Esophagus muscularis mucosa (tissue), 4 donors: ENCODE results near the gene GNS. TPM values are rescaled to one million over a fixed set of nuclear protein-coding genes. Genes with fewer than 3 reads are reported as not detected.

Experiments used
- DNase-seq: peaks from one replicate; pipeline ENCODE4 v3.0.0-alpha.2; 2017; ENCODE audit errors: extremely low spot score
- H3K27ac ChIP-seq, 4 donors: fragments of 200-600 bp; sonication (generic); replicated peaks in 1 of 4; 1 replicate in 3 of 4; 2 replicates in 1 of 4; pipeline ENCODE4 v1.5.1; 2016 to 2019; ENCODE audit warnings: mild to moderate bottlenecking in 1 of 4
- H3K27me3 ChIP-seq, 4 donors: fragments of 200-600 bp; sonication (generic); one replicate each; pipeline versions ENCODE4 v1.5.1 to v1.6.0; 2016 to 2019
- H3K36me3 ChIP-seq, 4 donors: fragments of 200-600 bp; sonication (generic); one replicate each; pipeline ENCODE4 v1.5.1; 2016 to 2019
- H3K4me1 ChIP-seq, 4 donors: fragments of 200-600 bp; sonication (generic); one replicate each; pipeline ENCODE4 v1.5.1; 2016 to 2019
- H3K4me3 ChIP-seq, 4 donors: fragments of 200-600 bp; sonication (generic); 1 replicate in 2 of 4; 2 replicates in 2 of 4; pipeline ENCODE4 v1.5.1; 2016 to 2019; ENCODE audit warnings: mild to moderate bottlenecking in 4 of 4, moderate library complexity in 1 of 4
- H3K9me3 ChIP-seq, 4 donors: fragments of 200-600 bp; sonication (generic); 1 replicate in 3 of 4; 2 replicates in 1 of 4; pipeline ENCODE4 v1.5.1; 2016 to 2019
- CTCF ChIP-seq, 3 experiments: fragments of 200-600 bp in 2 of 3; fragments of 450-650 bp in 1 of 3; sonication (generic) in 2 of 3; IDR thresholded peaks; one replicate each; pipeline ENCODE4 v1.5.1; 2017 to 2019; ENCODE audit warnings: antibody characterized with exemption in 3 of 3, mild to moderate bottlenecking in 2 of 3, moderate library complexity in 1 of 3
- EP300 ChIP-seq: sonication (generic); formaldehyde crosslinking; IDR thresholded peaks from one replicate; pipeline ENCODE4 v1.6.1; 2017; ENCODE audit warnings: antibody characterized with exemption
- POLR2A ChIP-seq: fragments of 450-650 bp; IDR thresholded peaks from one replicate; pipeline ENCODE4 v1.6.1; 2017; ENCODE audit warnings: antibody characterized with exemption, moderate library complexity, mild to moderate bottlenecking, low read depth
- POLR2AphosphoS5 ChIP-seq, 2 donors: sonication (generic); formaldehyde crosslinking; IDR thresholded peaks; one replicate each; pipeline ENCODE4 v1.6.1; 2017; ENCODE audit warnings: antibody characterized with exemption in 2 of 2
- WGBS: methylation state at CpG from one replicate; pipeline ENCODE4 v1.1.5; 2018; 5-methylcytosine and 5-hydroxymethylcytosine counted together
- intact Hi-C: fragments of 100-400 bp; cut with DNase I; formaldehyde crosslinking; loops from one replicate; pipeline ENCODE4 v1.15.1; 2023
- total RNA-seq, 4 donors: library from RNA; depleted of rRNA; stranded (reverse); fragments of >200 nt; gene quantifications; one replicate each; pipeline versions ENCODE4 v1.1.0 to v1.2.1, GENCODE V29; 2016

GNS gene
- total RNA-seq, 4 donors from 2014 or later: 71.0 to 92.9 (median 89.9) TPM

- H3K36me3 ChIP-seq: peaks cover 24 to 93% (median 60%) of the 10 kb centered on the region in 4 donors
- WGBS: 83% methylated on average over 2 of the region's 2 CpGs
- H3K4me3 ChIP-seq: no peak overlapping the region
Measured at GRCh38 chr12:64746663-64747062, 12.5 kb downstream of the GNS start.

GRCh38 chr12:64745980-64746379 is 13.2 kb downstream of the GNS start:
- no peak overlapping the region for H3K4me3 ChIP-seq
- intact Hi-C loops: no loop called here
- peaks cover 24 to 93% (median 60%) of the 10 kb centered on the region in 4 donors for H3K36me3 ChIP-seq
- H3K9me3 ChIP-seq: no peaks in the 10 kb centered on the region
- no peak overlapping the region for H3K27ac ChIP-seq
- H3K27me3 ChIP-seq: no peaks in the 10 kb centered on the region
- 90% methylated on average over 2 of the region's 2 CpGs for WGBS
- DNase-seq: no peak
- H3K4me1 ChIP-seq: peaks cover 0 to 7% (median 2%) of the 10 kb centered on the region in 4 donors
- TF ChIP-seq CTCF (IDR thresholded peaks at IDR 0.05) (no peak), POLR2A (no peak), POLR2AphosphoS5 (IDR thresholded peaks at IDR 0.05) (no peak), EP300 (no peak)

More at GRCh38 chr12:64746663-64747062, 12.5 kb downstream of the GNS start:
- TF ChIP-seq CTCF (IDR thresholded peaks at IDR 0.05): no peak
- TF ChIP-seq POLR2AphosphoS5 (IDR thresholded peaks at IDR 0.05): no peak
- H3K9me3 ChIP-seq: no peaks in the 10 kb centered on the region
- no peak for DNase-seq
- H3K4me1 ChIP-seq: peaks cover 0 to 7% (median 2%) of the 10 kb centered on the region in 4 donors
- H3K27ac ChIP-seq: peak overlapping the region in 1 of 4 donors; percentile 8
- intact Hi-C loops: no loop called here
- no peaks in the 10 kb centered on the region for H3K27me3 ChIP-seq

- Histone ChIP-seq H3K36me3 (peaks cover 27 to 92% (median 59%) of the 10 kb centered on the region in 4 donors), H3K4me3 (no peak overlapping the region), H3K27me3 (no peaks in the 10 kb centered on the region), H3K9me3 (no peaks in the 10 kb centered on the region), H3K27ac (no peak overlapping the region), H3K4me1 (peaks cover 0 to 7% (median 2%) of the 10 kb centered on the region in 4 donors)
- WGBS: 91% methylated on average over 7 of the region's 7 CpGs
- intact Hi-C loops: no loop called here
- DNase-seq: no peak
- TF ChIP-seq EP300: no peak
- TF ChIP-seq CTCF (IDR thresholded peaks at IDR 0.05): no peak
- no peak for TF ChIP-seq POLR2A
- TF ChIP-seq POLR2AphosphoS5 (IDR thresholded peaks at IDR 0.05): no peak
Measured at GRCh38 chr12:64745259-64745807, 13.9 kb downstream of the GNS start.

- no peak for TF ChIP-seq CTCF (IDR thresholded peaks at IDR 0.05)
- no peak for TF ChIP-seq POLR2AphosphoS5 (IDR thresholded peaks at IDR 0.05)
- TF ChIP-seq POLR2A: no peak
- TF ChIP-seq EP300: no peak
- no peak overlapping the region for H3K27ac ChIP-seq
- intact Hi-C loops: no loop called here
- H3K9me3 ChIP-seq: no peaks in the 10 kb centered on the region
- WGBS: 76% methylated on average over 5 of the region's 5 CpGs
- H3K4me1 ChIP-seq: peaks cover 0 to 7% (median 2%) of the 10 kb centered on the region in 4 donors
- DNase-seq: no peak
- no peak overlapping the region for H3K4me3 ChIP-seq
- H3K27me3 ChIP-seq: no peaks in the 10 kb centered on the region
- H3K36me3 ChIP-seq: peaks cover 23 to 92% (median 59%) of the 10 kb centered on the region in 4 donors
Measured at GRCh38 chr12:64744422-64745258, 14.6 kb downstream of the GNS start.
